Retinal pigment epithelial cell (primary cell): ENCODE data around the gene ART4.

Experiments
- DNase-seq: peaks from one replicate; pipeline ENCODE4 v3.0.0-alpha.2; 2010; ENCODE audit warnings: low read depth
- H3K4me3 ChIP-seq: 2 replicates; pipeline ENCODE4 v1.5.1; 2011; ENCODE audit warnings: mild to moderate bottlenecking, low read length, control low read depth, moderate library complexity
- TF ChIP-seq, protein P1 (sequence below): conservative IDR thresholded peaks from 2 replicates; pipeline ENCODE4 v1.5.1; 2011; ENCODE audit warnings: low read depth, low read length, control low read depth, inconsistent platforms

Gene ART4

GRCh38 chr12:14844401-14844800, 1.1 kb upstream of the ART4 start:
- no peak overlapping the region for H3K4me3 ChIP-seq
- DNase-seq = no peak
- TF ChIP-seq, protein P1, sequence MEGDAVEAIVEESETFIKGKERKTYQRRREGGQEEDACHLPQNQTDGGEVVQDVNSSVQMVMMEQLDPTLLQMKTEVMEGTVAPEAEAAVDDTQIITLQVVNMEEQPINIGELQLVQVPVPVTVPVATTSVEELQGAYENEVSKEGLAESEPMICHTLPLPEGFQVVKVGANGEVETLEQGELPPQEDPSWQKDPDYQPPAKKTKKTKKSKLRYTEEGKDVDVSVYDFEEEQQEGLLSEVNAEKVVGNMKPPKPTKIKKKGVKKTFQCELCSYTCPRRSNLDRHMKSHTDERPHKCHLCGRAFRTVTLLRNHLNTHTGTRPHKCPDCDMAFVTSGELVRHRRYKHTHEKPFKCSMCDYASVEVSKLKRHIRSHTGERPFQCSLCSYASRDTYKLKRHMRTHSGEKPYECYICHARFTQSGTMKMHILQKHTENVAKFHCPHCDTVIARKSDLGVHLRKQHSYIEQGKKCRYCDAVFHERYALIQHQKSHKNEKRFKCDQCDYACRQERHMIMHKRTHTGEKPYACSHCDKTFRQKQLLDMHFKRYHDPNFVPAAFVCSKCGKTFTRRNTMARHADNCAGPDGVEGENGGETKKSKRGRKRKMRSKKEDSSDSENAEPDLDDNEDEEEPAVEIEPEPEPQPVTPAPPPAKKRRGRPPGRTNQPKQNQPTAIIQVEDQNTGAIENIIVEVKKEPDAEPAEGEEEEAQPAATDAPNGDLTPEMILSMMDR = no peak

DNA sequence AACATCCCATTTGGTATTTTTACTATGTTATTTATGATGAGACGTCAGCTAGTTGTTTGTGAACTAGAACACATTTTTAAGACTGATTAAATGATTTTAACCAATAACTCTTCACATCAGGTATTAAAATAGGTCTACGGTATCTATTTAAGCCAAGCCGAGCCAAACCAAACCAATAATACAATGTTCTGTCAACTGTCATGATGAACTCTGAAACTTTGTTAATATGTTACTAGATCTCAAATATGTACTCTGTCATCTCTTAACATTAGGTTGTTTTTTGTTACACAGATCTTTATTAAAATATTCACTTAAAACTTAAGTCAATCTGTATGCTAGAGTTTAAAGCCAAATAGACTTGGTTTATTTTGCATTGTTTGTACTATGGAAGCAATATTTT, 1.0 kb downstream of the ART4 start:
- H3K4me3 ChIP-seq = no peak overlapping the region
- TF ChIP-seq, protein P1 = no peak
- DNase-seq = no peak

GRCh38 chr12:14841761-14842160, 1.6 kb downstream of the ART4 start:
- TF ChIP-seq, protein P1 = no peak
- no peak overlapping the region for H3K4me3 ChIP-seq
- no peak for DNase-seq

GRCh38 chr12:14840616-14841015, 2.7 kb downstream of the ART4 start:
- H3K4me3 ChIP-seq = no peak overlapping the region
- TF ChIP-seq, protein P1 = no peak
- DNase-seq = no peak

DNA sequence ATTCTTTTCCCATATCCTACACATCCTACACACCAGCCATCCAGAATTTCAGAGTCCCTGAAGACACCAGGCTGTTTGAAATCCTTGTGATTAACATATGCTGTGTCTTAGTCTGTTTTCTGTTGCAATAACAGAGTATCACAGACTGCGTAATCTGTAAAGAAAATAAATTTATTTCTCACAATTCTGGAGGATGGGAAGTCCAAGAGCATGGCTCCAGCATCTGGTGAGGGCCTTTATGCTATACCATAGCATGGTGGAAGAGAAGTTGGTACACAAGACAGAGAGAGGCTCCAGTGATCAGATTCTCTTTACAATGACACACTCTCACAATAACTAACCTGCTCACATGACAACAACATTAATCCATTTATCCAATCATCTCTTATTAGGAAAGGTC, 4.1 kb downstream of the ART4 start:
- TF ChIP-seq, protein P1 = no peak
- no peak for DNase-seq
- no peak overlapping the region for H3K4me3 ChIP-seq

- DNase-seq = no peak
- H3K4me3 ChIP-seq = no peak overlapping the region
- TF ChIP-seq, protein P1 = no peak
These were observed 6.8 kb downstream of the ART4 start for GRCh38 chr12:14836336-14837210.

- TF ChIP-seq, protein P1 = no peak
- no peak overlapping the region for H3K4me3 ChIP-seq
- no peak for DNase-seq
These were observed 8.8 kb downstream of the ART4 start for GRCh38 chr12:14834509-14834908.
